A673 (cell line): ENCODE results near the gene LIPM.

Experiments
- CTCF ChIP-seq: fragments of 300-800, 200-600 bp; sonication (generic); conservative IDR thresholded peaks from 2 replicates; pipeline ENCODE4 v1.5.1; 2017; ENCODE audit warnings: low read depth, mild to moderate bottlenecking, antibody characterized with exemption, low read length, moderate library complexity, mixed read lengths
- EZH2 ChIP-seq: fragments of 200-600 bp; sonication (generic); IDR thresholded peaks from 2 replicates; pipeline ENCODE4 v1.6.1; 2017; ENCODE audit warnings: borderline replicate concordance, low read depth, mild to moderate bottlenecking, mixed read lengths, antibody characterized with exemption, low read length; ENCODE audit not compliant: poor library complexity, severe bottlenecking

GRCh38 chr10:88819290-88819689 is 16.8 kb downstream of the LIPM start:
- TF ChIP-seq CTCF (no peak), EZH2 (no peak)
